ENCODE measurements around the gene CYP4A11.
"Not testable (repeated sequence)": the region's sequence is repeated elsewhere in the genome, so short reads cannot be mapped to it uniquely, and the experiment has no call there.

Gene CYP4A11

GRCh38 chr1:46910790-46911189, 30.5 kb downstream of the CYP4A11 start:
- no peak for DNase-seq (ENCODE audit: low spot score)

GRCh38 chr1:46903481-46903880, 37.8 kb downstream of the CYP4A11 start:
- no peak for DNase-seq (ENCODE audit: low spot score)

- no peak for DNase-seq (ENCODE audit: low spot score)
These were observed 40.9 kb downstream of the CYP4A11 start for GRCh38 chr1:46900401-46900800.

GRCh38 chr1:46881656-46882055, 59.6 kb downstream of the CYP4A11 start:
- DNase-seq (ENCODE audit: low spot score): not testable (repeated sequence)

All from left forelimb (tissue), 1 donor.